Measurements from ENCODE around the gene GON4L.

DNA sequence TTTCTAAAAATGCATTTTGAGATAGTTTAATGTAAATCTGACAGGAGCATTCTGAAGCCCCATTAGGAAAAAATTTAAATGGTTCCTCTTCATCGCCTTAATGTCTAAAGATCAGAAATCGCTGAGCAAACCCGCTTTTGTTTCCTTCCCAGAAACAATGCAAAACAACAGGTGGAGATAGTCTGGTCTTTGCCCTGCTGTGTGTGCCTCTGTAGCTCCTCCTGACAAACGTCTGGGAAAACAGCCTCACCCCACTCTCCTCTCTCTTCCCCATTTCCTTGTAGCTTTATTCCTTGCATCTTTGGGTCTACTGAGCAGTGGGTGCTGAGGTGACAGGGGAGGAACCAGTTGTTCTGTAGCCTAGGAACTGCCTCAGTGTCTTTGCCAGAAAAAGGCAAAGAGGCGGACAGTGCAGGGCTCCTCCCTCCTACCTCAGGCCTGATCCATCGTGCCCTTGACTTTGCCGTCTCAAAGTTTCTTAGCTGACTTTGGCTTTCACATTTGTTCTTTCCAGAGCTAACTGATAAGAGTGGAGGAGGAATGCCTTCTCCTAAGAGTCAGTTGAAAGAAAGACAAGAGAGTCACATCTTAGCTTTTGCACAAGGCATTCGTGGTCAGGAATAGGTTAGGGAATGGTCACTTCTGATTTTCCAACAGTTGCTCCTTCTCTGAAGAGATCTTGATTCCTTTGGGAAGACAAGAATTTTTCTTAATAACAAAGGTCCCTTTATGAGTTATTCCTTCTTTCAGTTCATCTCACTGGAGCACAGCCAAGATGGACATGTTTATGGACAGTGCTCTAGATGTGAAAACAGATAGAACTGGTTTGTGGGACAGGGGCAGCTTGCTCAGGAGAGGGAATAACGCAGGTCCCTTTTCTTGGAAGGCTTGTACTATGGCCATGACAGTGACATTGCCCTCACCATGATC is 27.3 kb upstream of the GON4L start:
- TF ChIP-seq, protein P1, sequence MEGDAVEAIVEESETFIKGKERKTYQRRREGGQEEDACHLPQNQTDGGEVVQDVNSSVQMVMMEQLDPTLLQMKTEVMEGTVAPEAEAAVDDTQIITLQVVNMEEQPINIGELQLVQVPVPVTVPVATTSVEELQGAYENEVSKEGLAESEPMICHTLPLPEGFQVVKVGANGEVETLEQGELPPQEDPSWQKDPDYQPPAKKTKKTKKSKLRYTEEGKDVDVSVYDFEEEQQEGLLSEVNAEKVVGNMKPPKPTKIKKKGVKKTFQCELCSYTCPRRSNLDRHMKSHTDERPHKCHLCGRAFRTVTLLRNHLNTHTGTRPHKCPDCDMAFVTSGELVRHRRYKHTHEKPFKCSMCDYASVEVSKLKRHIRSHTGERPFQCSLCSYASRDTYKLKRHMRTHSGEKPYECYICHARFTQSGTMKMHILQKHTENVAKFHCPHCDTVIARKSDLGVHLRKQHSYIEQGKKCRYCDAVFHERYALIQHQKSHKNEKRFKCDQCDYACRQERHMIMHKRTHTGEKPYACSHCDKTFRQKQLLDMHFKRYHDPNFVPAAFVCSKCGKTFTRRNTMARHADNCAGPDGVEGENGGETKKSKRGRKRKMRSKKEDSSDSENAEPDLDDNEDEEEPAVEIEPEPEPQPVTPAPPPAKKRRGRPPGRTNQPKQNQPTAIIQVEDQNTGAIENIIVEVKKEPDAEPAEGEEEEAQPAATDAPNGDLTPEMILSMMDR (tag by site-specific recombination; IDR thresholded peaks at IDR 0.05), result no peak
- TF ChIP-seq, protein P2, sequence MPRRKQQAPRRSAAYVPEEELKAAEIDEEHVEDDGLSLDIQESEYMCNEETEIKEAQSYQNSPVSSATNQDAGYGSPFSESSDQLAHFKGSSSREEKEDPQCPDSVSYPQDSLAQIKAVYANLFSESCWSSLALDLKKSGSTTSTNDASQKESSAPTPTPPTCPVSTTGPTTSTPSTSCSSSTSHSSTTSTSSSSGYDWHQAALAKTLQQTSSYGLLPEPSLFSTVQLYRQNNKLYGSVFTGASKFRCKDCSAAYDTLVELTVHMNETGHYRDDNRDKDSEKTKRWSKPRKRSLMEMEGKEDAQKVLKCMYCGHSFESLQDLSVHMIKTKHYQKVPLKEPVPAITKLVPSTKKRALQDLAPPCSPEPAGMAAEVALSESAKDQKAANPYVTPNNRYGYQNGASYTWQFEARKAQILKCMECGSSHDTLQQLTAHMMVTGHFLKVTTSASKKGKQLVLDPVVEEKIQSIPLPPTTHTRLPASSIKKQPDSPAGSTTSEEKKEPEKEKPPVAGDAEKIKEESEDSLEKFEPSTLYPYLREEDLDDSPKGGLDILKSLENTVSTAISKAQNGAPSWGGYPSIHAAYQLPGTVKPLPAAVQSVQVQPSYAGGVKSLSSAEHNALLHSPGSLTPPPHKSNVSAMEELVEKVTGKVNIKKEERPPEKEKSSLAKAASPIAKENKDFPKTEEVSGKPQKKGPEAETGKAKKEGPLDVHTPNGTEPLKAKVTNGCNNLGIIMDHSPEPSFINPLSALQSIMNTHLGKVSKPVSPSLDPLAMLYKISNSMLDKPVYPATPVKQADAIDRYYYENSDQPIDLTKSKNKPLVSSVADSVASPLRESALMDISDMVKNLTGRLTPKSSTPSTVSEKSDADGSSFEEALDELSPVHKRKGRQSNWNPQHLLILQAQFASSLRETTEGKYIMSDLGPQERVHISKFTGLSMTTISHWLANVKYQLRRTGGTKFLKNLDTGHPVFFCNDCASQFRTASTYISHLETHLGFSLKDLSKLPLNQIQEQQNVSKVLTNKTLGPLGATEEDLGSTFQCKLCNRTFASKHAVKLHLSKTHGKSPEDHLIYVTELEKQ (tag by site-specific recombination; IDR thresholded peaks at IDR 0.05; ENCODE audit: borderline replicate concordance), result no peak
- no peak for TF ChIP-seq ZNF670 (tag by site-specific recombination; IDR thresholded peaks at IDR 0.05; ENCODE audit: low read depth)
- no peak for TF ChIP-seq ZNF560 (tag by site-specific recombination; IDR thresholded peaks at IDR 0.05; ENCODE audit: borderline replicate concordance)
- TF ChIP-seq ZNF10 (tag by site-specific recombination; IDR thresholded peaks at IDR 0.05), result no peak
- TF ChIP-seq, protein P3, sequence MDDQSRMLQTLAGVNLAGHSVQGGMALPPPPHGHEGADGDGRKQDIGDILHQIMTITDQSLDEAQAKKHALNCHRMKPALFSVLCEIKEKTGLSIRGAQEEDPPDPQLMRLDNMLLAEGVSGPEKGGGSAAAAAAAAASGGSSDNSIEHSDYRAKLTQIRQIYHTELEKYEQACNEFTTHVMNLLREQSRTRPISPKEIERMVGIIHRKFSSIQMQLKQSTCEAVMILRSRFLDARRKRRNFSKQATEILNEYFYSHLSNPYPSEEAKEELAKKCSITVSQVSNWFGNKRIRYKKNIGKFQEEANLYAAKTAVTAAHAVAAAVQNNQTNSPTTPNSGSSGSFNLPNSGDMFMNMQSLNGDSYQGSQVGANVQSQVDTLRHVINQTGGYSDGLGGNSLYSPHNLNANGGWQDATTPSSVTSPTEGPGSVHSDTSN (CRISPR knock-in tag; IDR thresholded peaks at IDR 0.05), result no peak
- TF ChIP-seq TCF7L2 (IDR thresholded peaks at IDR 0.05; ENCODE audit: borderline replicate concordance, low read depth, low read length), result no peak
- TF ChIP-seq SP7 (tag by site-specific recombination; IDR thresholded peaks at IDR 0.05), result no peak
- TF ChIP-seq ZBTB8A (tag by site-specific recombination; IDR thresholded peaks at IDR 0.05), result no peak
- TF ChIP-seq ZFP3 (tag by site-specific recombination; IDR thresholded peaks at IDR 0.05; ENCODE audit: low read depth), result no peak
- no peak for TF ChIP-seq ZSCAN16 (tag by site-specific recombination; IDR thresholded peaks at IDR 0.05)
- no peak for TF ChIP-seq KLF1 (tag by site-specific recombination; IDR thresholded peaks at IDR 0.05)
- TF ChIP-seq MZF1 (tag by site-specific recombination; IDR thresholded peaks at IDR 0.05; ENCODE audit: borderline replicate concordance), result no peak

All from HEK293 (cell line).